Erythroblast (primary cell): ENCODE measurements around the gene GPC5.

Experiments used
- GATA1 ChIP-seq: IDR thresholded peaks from 2 replicates; pipeline ENCODE4 v1.6.1; 2011; ENCODE audit warnings: low read depth, mild to moderate bottlenecking, control low read depth, low read length, moderate library complexity
- POLR2A ChIP-seq: IDR thresholded peaks from 2 replicates; pipeline ENCODE4 v1.6.1; 2011; ENCODE audit warnings: mild to moderate bottlenecking, low read length

DNA sequence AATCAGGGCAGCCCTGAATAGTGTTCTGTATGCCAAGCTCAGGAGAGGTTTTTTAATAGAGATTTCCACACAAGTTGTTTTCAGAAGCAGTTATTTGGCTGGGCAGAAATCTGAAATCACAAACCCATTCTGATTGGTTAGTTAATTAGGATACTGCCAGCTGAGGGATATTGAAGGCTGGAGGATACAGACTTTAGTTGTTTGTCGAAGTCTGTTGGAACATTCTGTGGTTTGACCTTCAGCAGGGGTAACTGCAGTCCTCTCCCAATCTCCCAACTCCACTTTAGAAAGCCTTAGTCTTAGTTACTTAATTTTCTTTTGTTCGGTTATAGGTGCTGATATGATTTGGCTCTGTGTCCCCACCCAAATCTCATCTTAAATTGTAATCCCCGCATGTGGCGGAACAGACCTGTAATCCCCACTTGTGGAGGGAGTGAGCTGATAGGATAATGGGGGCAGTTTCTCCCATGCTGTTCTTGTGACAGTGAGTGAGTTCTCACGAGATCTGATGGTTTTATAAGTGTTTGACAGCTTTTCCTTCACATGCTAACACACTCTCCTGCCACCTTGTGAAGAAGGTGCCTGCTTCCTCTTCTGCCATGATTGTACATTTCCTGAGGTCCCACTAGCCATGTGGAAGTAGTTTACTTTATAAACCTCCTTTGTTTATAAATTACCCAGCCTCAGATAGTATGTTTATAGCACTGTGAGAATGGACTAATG lies 169.2 kb downstream of the GPC5 start:
- TF ChIP-seq POLR2A (no peak), GATA1 (no peak)
